NCI-H187 treated with DMSO at 0.1 percent for 48 hours (cell line): ENCODE results near the gene DBH.
A peak's percentile ranks its signal among the peaks of the same experiment; 100 is the strongest.

Experiments
- DNase-seq: peaks from one replicate; lab custom pipeline; 2025; lab: John Stamatoyannopoulos, UW

Gene DBH

DNA sequence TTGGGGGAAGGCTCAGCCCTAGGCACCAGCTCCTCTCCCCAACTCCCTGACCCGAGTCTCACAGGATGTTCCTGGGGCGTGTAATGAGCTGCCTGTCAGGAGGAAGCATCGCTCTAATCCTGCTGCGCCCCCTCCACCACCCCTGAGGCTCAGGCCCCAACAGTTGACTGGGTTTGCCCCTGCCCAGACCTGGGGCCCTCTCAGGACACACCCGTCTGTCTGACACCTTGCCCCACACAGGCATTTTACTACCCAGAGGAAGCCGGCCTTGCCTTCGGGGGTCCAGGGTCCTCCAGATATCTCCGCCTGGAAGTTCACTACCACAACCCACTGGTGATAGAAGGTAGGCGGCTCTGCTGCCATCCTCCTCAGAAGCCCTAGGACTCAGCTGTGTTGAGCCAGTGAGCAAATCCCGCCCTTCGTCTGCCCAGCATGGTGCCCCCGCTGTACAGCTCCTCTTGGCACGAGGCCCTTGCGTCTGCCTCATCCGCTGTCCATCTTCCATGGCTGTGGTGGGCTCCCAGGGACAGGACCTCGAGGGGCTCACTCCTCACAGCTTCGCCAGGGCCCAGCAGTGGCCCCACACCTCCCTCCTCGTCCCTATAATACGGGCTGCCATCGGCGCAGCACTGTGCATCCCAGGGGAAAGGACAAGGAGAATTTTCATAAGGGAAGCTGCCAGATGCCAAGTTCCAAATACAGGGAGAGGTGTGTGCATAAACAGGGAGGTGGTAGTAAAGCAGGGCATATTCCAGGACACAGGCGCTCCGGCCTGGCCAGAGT, 8.0 kb downstream of the DBH start:
- DNase-seq = no peak

- no peak for DNase-seq
Observed at GRCh38 chr9:133645021-133645765, 9.0 kb downstream of the DBH start.

DNA sequence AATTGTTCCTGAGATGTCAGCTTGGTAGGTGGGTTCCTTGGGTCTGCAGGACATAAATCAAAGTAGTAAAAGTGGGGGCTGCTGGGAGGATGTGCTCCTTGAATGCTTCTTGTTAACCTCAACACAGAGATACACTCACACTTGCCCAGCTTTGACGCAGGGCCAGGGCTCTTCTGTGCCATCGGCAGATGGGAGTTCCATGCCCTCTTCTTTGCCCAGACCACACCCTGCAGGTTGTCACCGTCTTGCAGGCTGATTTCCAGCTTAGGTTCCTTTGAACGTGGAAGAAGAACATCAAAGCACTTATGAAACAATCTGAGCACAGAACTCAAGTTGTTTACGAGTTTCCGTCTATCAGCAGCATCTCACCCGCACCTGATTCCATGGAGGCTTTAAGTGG, 11.0 kb downstream of the DBH start:
- peak; percentile 1 for DNase-seq

DNA sequence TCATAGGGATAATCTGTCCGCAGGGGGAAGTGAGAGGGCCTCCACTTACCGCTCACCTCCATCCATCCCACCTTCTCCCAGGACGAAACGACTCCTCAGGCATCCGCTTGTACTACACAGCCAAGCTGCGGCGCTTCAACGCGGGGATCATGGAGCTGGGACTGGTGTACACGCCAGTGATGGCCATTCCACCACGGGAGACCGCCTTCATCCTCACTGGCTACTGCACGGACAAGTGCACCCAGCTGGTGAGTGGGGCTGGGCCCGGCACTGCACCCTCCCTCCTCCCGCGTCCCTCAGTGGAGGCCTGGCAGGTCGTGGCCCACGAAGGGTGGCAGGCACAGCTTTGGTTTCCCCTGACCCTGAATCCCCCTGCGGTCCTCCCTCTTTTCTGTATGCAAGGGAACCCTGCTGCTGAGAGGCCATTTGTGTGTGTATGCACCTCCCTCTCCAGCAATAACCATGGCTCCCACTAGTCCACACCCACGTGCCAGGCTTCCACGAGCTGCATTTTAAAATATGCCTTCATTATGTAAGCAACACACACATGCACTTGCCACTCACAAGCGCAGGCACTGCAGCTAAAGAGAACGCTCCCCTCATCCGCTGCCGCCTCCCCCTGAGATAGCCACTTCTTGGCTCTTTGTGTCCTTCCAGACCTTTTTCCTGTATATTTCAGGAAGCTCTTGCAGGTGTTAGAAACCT, 11.8 kb downstream of the DBH start:
- DNase-seq = no peak

DNA sequence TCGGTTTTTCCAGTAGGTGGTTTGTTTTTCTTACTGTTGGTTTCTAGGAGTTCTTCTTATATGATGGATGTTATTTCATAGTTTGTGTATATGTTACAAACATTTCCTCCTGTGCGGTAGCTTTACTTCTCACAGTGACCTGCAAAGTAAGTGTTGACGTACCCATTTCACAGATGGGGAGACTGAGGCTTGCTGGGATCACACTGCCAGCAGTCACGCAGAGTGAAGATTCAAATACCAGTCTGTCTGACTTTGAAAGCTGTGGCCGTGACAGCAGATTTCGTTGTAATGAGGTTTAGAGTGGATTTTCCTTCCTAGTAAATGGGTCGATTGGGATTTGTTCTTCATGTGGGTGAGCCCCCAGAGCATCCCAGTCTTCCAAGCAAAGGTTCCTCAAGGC, 13.0 kb downstream of the DBH start:
- no peak for DNase-seq

DNA sequence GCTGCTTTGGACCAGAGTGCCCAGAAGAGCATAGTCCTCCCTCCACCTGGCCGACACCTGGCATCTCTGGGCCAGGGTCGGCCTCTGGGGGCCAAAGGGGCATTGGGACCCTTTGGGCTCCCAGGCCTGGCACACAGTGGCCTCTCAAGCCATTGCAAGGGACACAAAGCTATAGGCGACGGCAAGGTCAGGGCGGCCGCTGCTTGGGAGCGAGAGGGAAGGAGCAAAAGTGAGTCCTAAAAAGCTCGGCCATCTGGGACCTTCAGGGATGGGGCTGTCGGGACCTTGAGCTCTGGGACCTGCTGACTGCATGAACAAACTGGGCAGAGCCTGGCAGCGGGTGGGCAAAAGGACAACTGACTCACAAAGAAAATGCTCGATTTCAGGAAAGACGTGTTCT, 13.9 kb downstream of the DBH start:
- no peak for DNase-seq

DNA sequence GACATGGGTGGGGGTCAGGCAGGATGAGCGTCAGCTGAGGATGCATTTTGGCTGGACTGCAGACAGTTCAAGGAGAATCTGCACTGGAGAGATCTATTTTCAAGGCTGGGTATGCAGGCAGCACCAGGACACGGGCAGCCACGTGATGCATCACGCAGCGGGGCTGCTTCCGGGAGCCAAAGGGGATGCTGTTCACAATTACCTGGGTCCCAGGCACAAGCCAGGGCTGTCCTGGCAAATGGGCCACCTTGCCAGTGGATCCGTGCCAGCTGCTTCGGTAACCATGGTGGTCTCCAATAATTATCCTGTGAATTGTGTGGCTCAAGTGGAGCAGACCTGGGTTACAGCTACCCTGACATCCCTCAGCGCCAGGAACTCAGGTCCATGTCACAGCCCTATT, 17.5 kb downstream of the DBH start:
- no peak for DNase-seq

DNA sequence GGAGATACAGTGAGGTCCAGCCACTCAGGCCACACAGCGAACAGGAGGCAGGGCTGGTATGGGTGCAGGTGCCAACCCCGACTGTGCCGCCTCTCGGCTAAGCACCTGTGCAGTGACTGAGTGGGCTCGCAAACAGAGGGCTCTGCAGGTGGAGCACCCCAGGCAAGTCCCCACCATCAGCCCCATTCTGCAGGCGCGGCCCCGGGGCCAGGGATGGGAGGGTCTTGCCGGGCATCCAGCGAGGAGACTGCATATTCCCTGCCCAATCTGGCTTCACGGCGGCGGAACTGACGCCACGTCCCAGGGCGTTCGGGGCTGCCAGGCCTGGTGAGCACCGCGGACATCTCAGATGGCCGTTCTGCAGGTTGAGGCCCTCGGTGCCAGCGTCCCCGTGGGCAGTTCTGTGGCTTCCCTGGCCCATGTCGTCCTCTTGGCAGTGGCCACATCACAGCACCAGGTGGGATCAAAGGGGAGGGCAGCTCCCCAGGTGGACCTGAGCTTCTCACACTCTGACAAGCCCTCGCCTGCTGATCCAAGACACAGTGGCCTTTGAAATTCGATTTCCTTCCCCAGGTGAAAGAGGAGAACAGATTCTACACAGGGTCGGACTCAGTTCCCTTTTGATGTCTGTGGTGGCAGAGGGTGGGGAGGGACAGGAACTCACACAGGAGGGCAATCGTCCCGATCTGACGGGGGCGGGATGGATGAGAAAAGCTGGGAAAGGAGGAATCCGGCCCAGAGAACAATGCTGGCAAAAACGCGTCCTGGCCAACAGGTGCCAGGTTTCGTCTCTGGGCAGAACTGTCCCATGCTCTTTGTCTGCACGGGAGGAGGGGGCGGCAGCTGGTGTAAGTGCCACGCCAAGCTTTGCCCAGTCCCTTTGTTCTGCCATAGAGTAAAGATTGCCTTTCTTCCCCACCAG, 18.8 kb downstream of the DBH start:
- no peak for DNase-seq

DNA sequence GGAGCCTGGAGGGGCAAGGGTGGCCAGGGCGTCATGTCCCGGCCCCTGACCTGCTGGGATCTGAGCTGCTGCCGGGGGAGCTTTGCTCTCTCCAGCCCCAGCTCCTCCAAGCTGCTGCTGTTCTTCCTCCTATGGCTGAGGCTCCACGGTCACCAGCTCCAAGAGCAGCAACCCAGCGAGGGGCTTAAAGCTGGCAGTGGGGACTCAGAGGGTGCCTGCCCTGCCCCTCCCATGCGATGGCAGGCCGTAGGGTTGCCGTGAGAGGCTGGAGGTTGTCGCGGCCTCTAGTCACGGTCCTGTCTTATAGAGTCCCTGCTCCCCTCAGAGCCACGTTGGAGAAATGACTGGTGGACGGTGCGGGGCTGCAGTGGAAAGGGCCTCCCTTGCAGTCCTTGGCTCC, 19.5 kb downstream of the DBH start:
- DNase-seq = no peak

- no peak for DNase-seq
Observed at GRCh38 chr9:133656211-133657119, 20.3 kb downstream of the DBH start.

GRCh38 chr9:133657120-133657661, 21.0 kb downstream of the DBH start:
- no peak for DNase-seq

DNA sequence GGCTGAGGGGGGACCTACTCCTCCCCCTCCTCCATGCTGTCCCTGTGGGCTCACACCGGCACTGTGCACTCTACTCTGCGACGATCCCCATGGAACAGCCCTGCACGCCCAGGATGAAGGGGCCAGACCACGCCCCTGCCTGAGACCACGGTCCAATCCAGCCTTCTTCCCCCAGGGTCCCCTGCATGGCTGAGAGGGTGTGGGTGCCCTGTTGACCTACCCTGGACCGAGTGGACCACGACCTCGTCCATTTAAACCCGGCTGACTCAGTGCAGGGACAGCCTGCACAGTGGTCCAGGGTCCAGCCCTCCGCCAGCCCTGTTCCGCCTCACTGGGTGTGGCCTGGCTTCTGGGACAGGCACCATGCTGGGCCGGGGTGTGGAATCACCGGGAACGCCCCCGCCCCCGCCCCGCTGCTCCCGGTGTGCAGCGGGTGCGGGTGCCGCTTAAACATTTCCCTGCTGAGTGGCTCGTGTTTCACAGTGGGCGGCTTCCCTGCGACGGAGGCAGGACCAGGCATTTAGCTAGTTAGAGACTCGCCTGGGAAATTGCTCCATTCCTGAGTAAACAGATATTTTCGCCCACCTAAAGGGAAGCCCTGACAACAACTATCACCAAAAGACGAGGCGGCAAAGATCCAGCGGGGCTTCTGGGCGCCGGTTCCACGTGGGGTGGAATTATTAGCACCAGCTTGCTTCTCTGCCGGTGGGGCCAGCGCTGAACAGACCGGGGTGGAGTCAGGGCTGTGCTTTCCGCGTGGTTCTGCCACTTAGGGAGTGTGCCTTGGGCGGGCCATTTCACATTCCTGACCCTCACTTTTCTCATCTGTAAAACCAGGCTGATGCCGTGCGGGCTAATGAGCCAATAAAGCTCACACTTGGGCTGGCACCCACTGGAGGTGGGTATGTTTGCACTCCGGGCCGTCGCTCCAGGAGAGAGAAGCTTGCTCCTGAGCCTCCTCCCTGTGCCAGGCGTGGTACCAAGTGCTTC, 22.6 kb downstream of the DBH start:
- no peak for DNase-seq

- DNase-seq = no peak
Observed at GRCh38 chr9:133659516-133659915, 23.4 kb downstream of the DBH start.

- DNase-seq = no peak
Observed at GRCh38 chr9:133661846-133662540, 25.8 kb downstream of the DBH start.

- no peak for DNase-seq
Observed at GRCh38 chr9:133664173-133665050, 28.2 kb downstream of the DBH start.

- DNase-seq = no peak
Observed at GRCh38 chr9:133665096-133665495, 28.9 kb downstream of the DBH start.

- DNase-seq = no peak
Observed at GRCh38 chr9:133665535-133665934, 29.4 kb downstream of the DBH start.

GRCh38 chr9:133666387-133666786, 30.2 kb downstream of the DBH start:
- DNase-seq = no peak
